WTC11 (cell line): Measurements from ENCODE around the gene FREM2. TPM values are rescaled to one million over a fixed set of nuclear protein-coding genes. Genes with fewer than 3 reads are reported as not detected.

ENCODE experiments used
- ATAC-seq: fragments of 200-7000 bp; cut with Tn5 transposase; 2 replicates; pipeline ENCODE4 v1.10.0; 2021; ENCODE audit warnings: mild to moderate bottlenecking, moderate library complexity
- CTCF ChIA-PET: fragments of 300-600 bp; sonication (Branson Sonifier 250); formaldehyde crosslinking; loops from one replicate; lab custom pipeline; 2021; ENCODE audit warnings: antibody characterized with exemption; lab: Charles Lee
- POLR2A ChIA-PET: fragments of 350-600 bp; sonication (Branson Sonifier 250); formaldehyde crosslinking; loops from one replicate; lab custom pipeline; 2021; ENCODE audit warnings: antibody characterized with exemption; lab: Charles Lee
- DNase-seq: peaks from one replicate; pipeline ENCODE4 v3.0.0; 2021; ENCODE audit warnings: low spot score
- H3K27ac Mint-ChIP-seq: 2 replicates; pipeline ENCODE4 v1.8.0; 2021; ENCODE audit warnings: mixed read lengths
- H3K27me3 Mint-ChIP-seq: 2 replicates; pipeline ENCODE4 v1.8.0; 2021; ENCODE audit warnings: low read depth, mild to moderate bottlenecking, moderate library complexity, mixed read lengths
- H3K36me3 Mint-ChIP-seq: 2 replicates; pipeline ENCODE4 v1.8.0; 2021; ENCODE audit warnings: mixed read lengths
- H3K4me1 Mint-ChIP-seq: 2 replicates; pipeline ENCODE4 v1.8.0; 2022; ENCODE audit warnings: mixed read lengths
- H3K4me3 Mint-ChIP-seq: 2 replicates; pipeline ENCODE4 v1.8.0; 2021; ENCODE audit warnings: mild to moderate bottlenecking, moderate library complexity, mixed read lengths
- H3K9me3 Mint-ChIP-seq: 2 replicates; pipeline ENCODE4 v1.8.0; 2021; ENCODE audit warnings: mixed read lengths
- ELF4 ChIP-seq: sonication (generic); formaldehyde crosslinking; IDR thresholded peaks from 2 replicates; pipeline ENCODE4 v1.8.1; 2022; ENCODE audit warnings: low read depth, mild to moderate bottlenecking, moderate library complexity, missing genetic modification reagents
- ESRRA ChIP-seq: sonication (generic); formaldehyde crosslinking; IDR thresholded peaks from 2 replicates; pipeline ENCODE4 v1.8.1; 2022; ENCODE audit warnings: mild to moderate bottlenecking, missing genetic modification reagents, borderline replicate concordance
- GRHL2 ChIP-seq: fragments of 250-450 bp; sonication (Bioruptor Pico); IDR thresholded peaks from 2 replicates; pipeline ENCODE4 v1.8.0; 2022; ENCODE audit warnings: mild to moderate bottlenecking, moderate library complexity; ENCODE audit not compliant: insufficient replicate concordance, severe bottlenecking
- HMGA2 ChIP-seq: fragments of 250-450 bp; sonication (Bioruptor Pico); IDR thresholded peaks from 2 replicates; pipeline ENCODE4 v1.4.0; 2021; ENCODE audit warnings: mild to moderate bottlenecking, moderate library complexity
- IRF2 ChIP-seq: sonication (generic); formaldehyde crosslinking; IDR thresholded peaks from 2 replicates; pipeline ENCODE4 v1.8.0; 2022; ENCODE audit warnings: low read depth, missing genetic modification reagents, borderline replicate concordance
- MAX ChIP-seq: sonication (generic); formaldehyde crosslinking; IDR thresholded peaks from 2 replicates; pipeline ENCODE4 v1.8.0; 2022; ENCODE audit warnings: mild to moderate bottlenecking, missing genetic modification reagents
- NR3C1 ChIP-seq: sonication (generic); formaldehyde crosslinking; conservative IDR thresholded peaks from 2 replicates; pipeline ENCODE4 v1.8.1; 2023; ENCODE audit warnings: low read depth, mild to moderate bottlenecking, missing genetic modification reagents
- SMAD4 ChIP-seq: sonication (generic); formaldehyde crosslinking; IDR thresholded peaks from 2 replicates; pipeline ENCODE4 v1.8.0; 2022; ENCODE audit warnings: mild to moderate bottlenecking, missing genetic modification reagents
- SOX15 ChIP-seq: fragments of 250-450 bp; sonication (Bioruptor Pico); IDR thresholded peaks from 2 replicates; pipeline ENCODE4 v1.9.0; 2021; ENCODE audit warnings: mild to moderate bottlenecking
- TCF7 ChIP-seq: sonication (generic); formaldehyde crosslinking; IDR thresholded peaks from 2 replicates; pipeline ENCODE4 v1.8.0; 2022; ENCODE audit warnings: mild to moderate bottlenecking, low read depth, missing genetic modification reagents, moderate library complexity
- TEAD1 ChIP-seq: sonication (generic); formaldehyde crosslinking; IDR thresholded peaks from 2 replicates; pipeline ENCODE4 v1.8.0; 2022; ENCODE audit warnings: mild to moderate bottlenecking, missing genetic modification reagents
- TEAD4 ChIP-seq: sonication (generic); formaldehyde crosslinking; IDR thresholded peaks from 2 replicates; pipeline ENCODE4 v1.8.0; 2022; ENCODE audit warnings: mild to moderate bottlenecking, missing genetic modification reagents
- USF2 ChIP-seq: sonication (generic); formaldehyde crosslinking; IDR thresholded peaks from 2 replicates; pipeline ENCODE4 v1.8.1; 2023; ENCODE audit warnings: mild to moderate bottlenecking, missing genetic modification reagents, moderate library complexity
- ZNF121 ChIP-seq: sonication (generic); formaldehyde crosslinking; IDR thresholded peaks from 2 replicates; pipeline ENCODE4 v1.8.0; 2023; ENCODE audit warnings: missing genetic modification reagents
- ZNF232 ChIP-seq: sonication (generic); formaldehyde crosslinking; IDR thresholded peaks from 2 replicates; pipeline ENCODE4 v1.8.0; 2022; ENCODE audit warnings: mild to moderate bottlenecking, missing genetic modification reagents
- ZNF423 ChIP-seq: fragments of 250-450 bp; sonication (Bioruptor Pico); IDR thresholded peaks from 2 replicates; pipeline ENCODE4 v2.1.2; 2022; ENCODE audit warnings: mild to moderate bottlenecking, moderate library complexity
- ZNF425 ChIP-seq: fragments of 250-450 bp; sonication (Bioruptor Pico); conservative IDR thresholded peaks from 2 replicates; pipeline ENCODE4 v1.9.0; 2021; ENCODE audit warnings: mild to moderate bottlenecking
- ZSCAN18 ChIP-seq: fragments of 250-450 bp; sonication (Bioruptor Pico); IDR thresholded peaks from 2 replicates; pipeline ENCODE4 v2.1.2; 2022; ENCODE audit warnings: mild to moderate bottlenecking, moderate library complexity
- total RNA-seq: library from RNA; stranded (reverse); gene quantifications from 3 replicates; pipeline ENCODE4 v1.2.3, GENCODE V29; 2021

FREM2 gene
- total RNA-seq, 1 experiment from 2014 or later = 23.7 TPM

- peaks cover 14% of the 10 kb centered on the region for H3K4me1 Mint-ChIP-seq
- POLR2A ChIA-PET = no interaction called here
- peaks cover 18% of the 10 kb centered on the region for H3K9me3 Mint-ChIP-seq
- TF ChIP-seq ZSCAN18 (CRISPR knock-in tag) (no peak), TCF7 (CRISPR knock-in tag) (no peak), MAX (no peak), TEAD4 (CRISPR knock-in tag) (no peak), ZNF423 (CRISPR knock-in tag) (no peak), SMAD4 (CRISPR knock-in tag) (no peak), NR3C1 (CRISPR knock-in tag) (no peak), ZNF232 (CRISPR knock-in tag) (no peak), HMGA2 (CRISPR knock-in tag) (no peak), ZNF425 (CRISPR knock-in tag) (no peak), ELF4 (CRISPR knock-in tag) (no peak)
- TF ChIP-seq, all 79 proteins: peak for 0
- no peak overlapping the region for H3K27ac Mint-ChIP-seq
- DNase-seq = no peak
- CTCF ChIA-PET = interaction anchor here (1.1 kb wide), 1 partner anchor 21 kb away, joined by 3 read pairs; no protein-coding TSS in a partner anchor
- peaks cover 8% of the 10 kb centered on the region for H3K27me3 Mint-ChIP-seq
- no peak overlapping the region; the same call in 1 of the 2 replicates for H3K4me3 Mint-ChIP-seq
- ATAC-seq = no peak
- H3K36me3 Mint-ChIP-seq = peaks cover 41% of the 10 kb centered on the region
Measured at GRCh38 chr13:38693641-38694040, 6.8 kb downstream of the FREM2 start.

- CTCF ChIA-PET = interaction anchor here (1.5 to 3.1 kb wide), 2 partner anchors 11 to 66 kb away, joined by 5 to 17 read pairs; partner anchors contain the start of gene FREM2
- H3K9me3 Mint-ChIP-seq = peaks cover under 1% of the 10 kb centered on the region; the same call in 1 of the 2 replicates
Measured at GRCh38 chr13:38697197-38697596, 10.3 kb downstream of the FREM2 start.

More at GRCh38 chr13:38697197-38697596, 10.3 kb downstream of the FREM2 start:
- H3K27me3 Mint-ChIP-seq = no peaks in the 10 kb centered on the region
- H3K27ac Mint-ChIP-seq = no peak overlapping the region
- POLR2A ChIA-PET = interaction anchor here (0.5 to 1.4 kb wide), 2 partner anchors 10 to 454 kb away, joined by 3 to 5 read pairs; partner anchors contain the start of gene FREM2
- H3K4me3 Mint-ChIP-seq = no peak overlapping the region
- peaks cover 30% of the 10 kb centered on the region for H3K4me1 Mint-ChIP-seq
- no peak for ATAC-seq
- no peak for TF ChIP-seq GRHL2 (CRISPR knock-in tag)
- no peak for TF ChIP-seq SOX15 (CRISPR knock-in tag)
- TF ChIP-seq TEAD1 = no peak
- no peak for TF ChIP-seq HMGA2 (CRISPR knock-in tag)
- no peak for TF ChIP-seq ELF4 (CRISPR knock-in tag)
- no peak for TF ChIP-seq ZNF121 (CRISPR knock-in tag)
- TF ChIP-seq ESRRA = no peak
- no peak for TF ChIP-seq USF2 (CRISPR knock-in tag)
- no peak for TF ChIP-seq IRF2 (CRISPR knock-in tag)
- TF ChIP-seq TEAD4 (CRISPR knock-in tag) = no peak
- TF ChIP-seq MAX = no peak
- no peak for DNase-seq
- H3K36me3 Mint-ChIP-seq = peaks cover 6% of the 10 kb centered on the region; the same call in 1 of the 2 replicates
